HG03175 (cell line): ENCODE data around the gene COL18A1.
"Not testable (repeated sequence)": the region's sequence is repeated elsewhere in the genome, so short reads cannot be mapped to it uniquely, and the experiment has no call there.

Source experiments
- ATAC-seq: cut with Tn5 transposase; IDR thresholded peaks from one replicate; pipeline ENCODE4 v1.9.1; 2021; ENCODE audit warnings: mild to moderate bottlenecking, moderate library complexity; ENCODE audit not compliant: unreplicated experiment

The COL18A1 gene

DNA sequence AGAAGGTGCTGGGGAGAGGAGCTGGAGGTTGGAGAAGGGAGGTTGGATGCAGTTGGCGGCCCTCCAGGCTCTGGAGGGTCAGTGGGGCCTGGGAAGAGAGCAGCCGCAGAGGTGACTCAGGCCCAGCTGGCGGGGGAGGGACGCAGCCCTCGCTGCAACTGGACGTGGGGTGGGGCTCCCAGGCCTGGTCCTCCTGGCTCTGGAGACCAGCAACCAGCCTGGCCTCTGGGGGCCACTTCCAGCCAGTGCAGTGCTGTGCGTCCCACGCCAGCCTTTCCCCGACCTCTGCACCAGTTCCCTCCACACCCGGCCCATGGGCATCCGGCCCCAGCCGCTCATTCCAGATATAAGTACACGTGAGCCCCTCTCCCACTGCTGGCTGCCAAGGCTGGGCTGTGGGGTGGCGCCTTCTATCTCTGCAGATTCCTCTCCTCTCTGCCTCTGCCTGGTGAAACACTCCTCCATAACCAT is 38.0 kb upstream of the COL18A1 start:
- ATAC-seq, result no peak

GRCh38 chr21:45367402-45368351 is 37.3 kb upstream of the COL18A1 start:
- no peak for ATAC-seq

- ATAC-seq, result not testable (repeated sequence)
Measured at GRCh38 chr21:45369018-45369417, 35.9 kb upstream of the COL18A1 start.

DNA sequence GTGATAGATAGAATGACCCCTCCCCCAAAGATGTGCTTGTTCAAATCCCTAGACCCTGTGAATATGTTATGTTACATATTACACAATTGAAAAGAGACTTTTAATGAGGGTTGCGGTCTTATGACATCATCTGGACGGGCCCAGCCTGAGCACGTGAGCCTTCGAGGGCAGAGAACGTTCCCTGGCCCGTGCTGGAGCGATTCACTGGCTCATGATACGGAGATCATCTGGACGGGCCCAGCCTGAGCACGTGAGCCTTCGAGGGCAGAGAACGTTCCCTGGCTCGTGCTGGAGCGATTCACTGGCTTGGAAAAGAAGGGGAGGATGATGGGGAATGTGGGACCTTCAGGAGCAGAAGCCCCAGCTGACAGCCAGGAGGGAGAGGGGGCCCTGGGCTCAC is 34.4 kb upstream of the COL18A1 start:
- no peak for ATAC-seq

DNA sequence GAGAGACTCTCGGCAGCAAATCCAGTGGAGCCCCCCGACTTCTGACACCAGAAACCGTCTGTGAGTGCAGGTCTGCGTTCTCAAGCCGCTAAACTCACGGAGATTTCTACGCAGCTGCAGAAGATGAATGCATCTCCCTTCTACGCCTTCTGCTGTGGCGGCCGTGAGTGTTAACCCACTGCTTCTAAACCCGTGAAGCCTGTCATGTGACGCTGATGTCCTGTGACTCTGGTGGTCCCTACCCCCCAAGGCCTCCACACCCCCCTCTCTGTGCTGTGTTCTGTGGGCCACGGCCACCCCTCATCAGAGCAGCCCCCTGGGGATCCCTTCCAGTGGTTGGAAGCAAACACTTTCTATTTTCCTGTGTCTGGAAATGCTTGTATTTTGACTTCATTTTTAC is 33.9 kb upstream of the COL18A1 start:
- ATAC-seq, result no peak

GRCh38 chr21:45371655-45372054 is 33.3 kb upstream of the COL18A1 start:
- no peak for ATAC-seq

DNA sequence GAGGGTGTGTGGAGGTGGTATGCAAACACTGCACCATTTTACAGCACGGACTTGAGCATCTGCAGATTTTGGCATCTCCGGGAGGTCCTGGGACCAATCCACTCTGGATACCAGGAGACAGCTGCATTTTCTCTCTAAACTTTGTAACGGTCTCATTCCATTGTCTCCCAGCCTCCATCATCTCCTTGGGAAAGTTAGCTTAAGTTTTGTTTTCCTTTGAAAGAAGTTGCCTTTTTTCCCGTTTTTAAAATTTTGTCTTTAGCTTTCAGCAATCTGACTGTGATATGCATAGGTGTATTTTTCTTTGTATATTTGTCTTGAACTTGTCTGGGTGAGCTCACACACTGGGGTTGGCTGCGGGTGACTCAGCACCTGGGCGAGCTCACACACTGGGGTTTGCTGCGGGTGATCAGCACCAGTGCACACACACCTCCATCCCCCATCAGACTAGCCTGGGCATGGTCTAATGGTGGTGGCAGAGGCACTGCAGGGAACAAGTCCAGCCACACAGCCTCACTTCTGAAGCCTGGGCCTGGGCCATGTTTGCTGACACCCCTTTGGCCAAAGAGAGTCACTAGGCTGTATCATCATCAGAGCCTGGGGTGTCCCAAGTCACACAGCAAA is 32.1 kb upstream of the COL18A1 start:
- ATAC-seq, result no peak

DNA sequence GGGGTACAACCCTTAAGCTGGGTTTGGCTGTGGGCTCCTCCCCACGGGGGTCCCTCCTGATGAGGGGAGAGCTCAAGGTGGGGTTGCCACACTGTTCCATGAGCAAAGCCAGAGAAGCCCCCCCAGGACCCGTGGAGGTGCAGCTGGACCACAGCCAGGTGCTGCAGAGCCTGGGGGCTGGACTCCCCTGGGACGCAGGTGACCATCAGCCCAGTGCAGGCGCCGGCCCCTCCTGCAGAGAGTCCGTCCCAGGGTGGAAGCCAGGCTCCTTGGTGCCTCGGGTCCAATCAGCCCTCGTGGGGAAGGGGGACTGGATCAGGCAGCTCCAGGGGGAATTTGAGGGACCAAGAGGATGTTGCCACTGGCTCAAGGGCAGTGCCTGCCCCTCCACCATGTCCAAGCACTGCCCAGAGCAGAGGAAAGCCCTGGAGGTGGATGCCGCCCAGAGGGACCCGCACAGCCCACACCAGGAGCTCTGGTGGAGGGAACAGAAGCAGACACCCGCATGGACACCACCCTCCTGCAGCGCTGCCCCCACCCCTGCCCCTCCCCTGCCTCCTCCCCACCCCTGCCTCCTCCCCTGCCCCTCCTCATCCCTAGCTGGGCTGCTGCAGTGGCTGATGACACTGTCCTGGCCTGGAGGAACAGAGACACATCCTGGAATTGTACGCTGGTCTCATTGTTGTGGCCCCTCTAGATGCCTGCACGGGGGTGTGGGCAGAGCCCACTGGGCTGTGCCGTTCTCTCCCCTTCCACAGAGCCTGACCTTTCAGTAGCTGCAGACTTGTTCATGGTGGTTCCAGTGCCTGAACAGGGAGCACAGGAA is 30.8 kb upstream of the COL18A1 start:
- ATAC-seq, result no peak

GRCh38 chr21:45374826-45375455 is 30.0 kb upstream of the COL18A1 start:
- ATAC-seq, result no peak

GRCh38 chr21:45376459-45377324 is 28.3 kb upstream of the COL18A1 start:
- ATAC-seq, result no peak

GRCh38 chr21:45377325-45377709 is 27.6 kb upstream of the COL18A1 start:
- no peak for ATAC-seq

DNA sequence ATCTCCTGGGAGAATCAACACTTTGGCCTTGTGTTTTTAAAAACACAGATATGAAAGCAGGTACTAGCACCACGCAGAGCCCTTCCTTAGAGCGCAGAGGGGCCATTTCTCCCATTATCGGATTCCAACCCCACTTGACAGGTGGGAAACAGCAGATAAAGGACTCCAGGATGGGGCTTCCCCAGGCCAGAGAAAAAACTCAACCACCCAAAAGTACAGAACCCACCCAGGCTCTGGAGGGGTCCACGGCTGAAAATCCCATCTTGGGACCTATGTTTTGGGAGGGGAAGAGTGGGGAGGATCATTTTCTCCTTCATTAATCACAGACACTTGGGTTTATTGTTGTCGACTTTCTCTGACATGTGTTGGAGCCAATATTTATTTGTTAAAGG is 27.1 kb upstream of the COL18A1 start:
- ATAC-seq, result no peak

- no peak for ATAC-seq
Measured at GRCh38 chr21:45378258-45378966, 26.6 kb upstream of the COL18A1 start.

GRCh38 chr21:45379171-45379900 is 25.6 kb upstream of the COL18A1 start:
- no peak for ATAC-seq

GRCh38 chr21:45379901-45380330 is 25.0 kb upstream of the COL18A1 start:
- no peak for ATAC-seq

DNA sequence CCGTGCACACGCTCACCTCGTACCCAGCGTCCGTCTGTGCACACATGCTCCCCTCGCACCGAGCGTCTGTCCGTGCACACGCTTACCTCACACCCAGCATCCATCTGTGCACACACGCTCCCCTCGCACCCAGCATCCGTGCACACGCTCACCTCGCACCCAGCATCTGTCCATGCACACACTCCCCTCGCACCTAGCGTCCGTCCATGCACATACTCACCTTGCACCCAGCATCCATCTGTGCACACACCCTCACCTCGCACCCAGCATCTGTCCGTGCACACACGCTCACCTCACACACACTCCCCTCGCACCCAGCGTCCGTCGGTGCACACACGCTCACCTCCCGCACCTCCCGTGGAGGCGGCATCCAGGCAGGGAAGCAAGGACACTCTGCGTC is 24.4 kb upstream of the COL18A1 start:
- ATAC-seq, result no peak

GRCh38 chr21:45381036-45381787 is 23.8 kb upstream of the COL18A1 start:
- no peak for ATAC-seq
